Keratinocyte (primary cell): Measurements from ENCODE around the gene MBTPS1. TPM values are rescaled to one million over a fixed set of nuclear protein-coding genes. Genes with fewer than 3 reads are reported as not detected.

Experiments
- DNase-seq: peaks from one replicate; pipeline ENCODE4 v3.0.0-alpha.2; 2011; ENCODE audit warnings: low read depth, missing footprints, low spot score
- FAIRE-seq: peaks from 2 replicates; lab custom pipeline; 2011; peaks lifted over from hg19 to GRCh38; lab: Jason Lieb, UNC
- H2AFZ ChIP-seq: 2 replicates; pipeline ENCODE4 v1.6.0; 2012; ENCODE audit warnings: low read length, control low read depth, inconsistent platforms; ENCODE audit not compliant: control insufficient read depth
- H3K27ac ChIP-seq: 2 replicates; pipeline ENCODE4 v1.5.1; 2011; ENCODE audit warnings: low read length; ENCODE audit not compliant: control insufficient read depth, insufficient read depth
- H3K27me3 ChIP-seq: 3 replicates; pipeline ENCODE4 v1.6.0; 2011; ENCODE audit warnings: low read length; ENCODE audit not compliant: control insufficient read depth, insufficient read depth; ENCODE audit errors: extremely low read depth
- H3K36me3 ChIP-seq, 2 experiments: 2 replicates in 1 of 2; 3 replicates in 1 of 2; pipeline ENCODE4 v1.5.1; 2011; ENCODE audit warnings: low read length in 2 of 2, mild to moderate bottlenecking in 1 of 2; ENCODE audit not compliant: control insufficient read depth in 2 of 2, insufficient read depth in 2 of 2; ENCODE audit errors: extremely low read depth in 1 of 2
- H3K4me1 ChIP-seq: 3 replicates; pipeline ENCODE4 v1.5.1; 2011; ENCODE audit warnings: low read length; ENCODE audit not compliant: control insufficient read depth, insufficient read depth; ENCODE audit errors: extremely low read depth
- H3K4me2 ChIP-seq: 3 replicates; pipeline ENCODE4 v1.6.0; 2011; ENCODE audit warnings: low read depth, low read length; ENCODE audit not compliant: control insufficient read depth, insufficient read depth; ENCODE audit errors: extremely low read depth
- H3K4me3 ChIP-seq, 3 experiments: fragments of 200-600 bp in 1 of 3; sonication (generic) in 1 of 3; 2 replicates in 2 of 3; 3 replicates in 1 of 3; pipeline ENCODE4 v1.5.1; 2011 to 2016; ENCODE audit warnings: low read length in 3 of 3, mild to moderate bottlenecking in 3 of 3, control low read depth in 2 of 3, inconsistent platforms in 1 of 3, low read depth in 1 of 3, mixed read lengths in 1 of 3, mixed run types in 1 of 3, moderate library complexity in 1 of 3; ENCODE audit not compliant: control insufficient read depth in 2 of 3, insufficient read depth in 2 of 3; ENCODE audit errors: extremely low read depth in 1 of 3
- H3K79me2 ChIP-seq: 2 replicates; pipeline ENCODE4 v1.6.0; 2012; ENCODE audit warnings: low read length; ENCODE audit not compliant: control insufficient read depth, insufficient read depth
- H3K9ac ChIP-seq: 3 replicates; pipeline ENCODE4 v1.6.0; 2011; ENCODE audit warnings: low read length; ENCODE audit not compliant: control insufficient read depth, insufficient read depth; ENCODE audit errors: extremely low read depth
- H3K9me1 ChIP-seq: 3 replicates; pipeline ENCODE4 v1.6.0; 2011; ENCODE audit warnings: low read length; ENCODE audit not compliant: control insufficient read depth, insufficient read depth; ENCODE audit errors: extremely low read depth
- H3K9me3 ChIP-seq: 2 replicates; pipeline ENCODE4 v1.5.1; 2012; ENCODE audit warnings: low read depth, low read length; ENCODE audit not compliant: control insufficient read depth
- H4K20me1 ChIP-seq: 3 replicates; pipeline ENCODE4 v1.6.0; 2011; ENCODE audit warnings: low read length; ENCODE audit not compliant: control insufficient read depth, insufficient read depth; ENCODE audit errors: extremely low read depth
- EZH2 ChIP-seq: IDR thresholded peaks from one replicate; pipeline ENCODE4 v1.6.1; 2012; ENCODE audit warnings: inconsistent platforms, mild to moderate bottlenecking, low read length, moderate library complexity
- dilution Hi-C: fragments of 300-500 bp; cut with MboI; formaldehyde crosslinking; loops from one replicate; pipeline ENCODE4 v1.7.0; 2020; ENCODE audit warnings: low sequenced_read_pairs; ENCODE audit not compliant: extremely low pct_ligation_motif_present
- polyA plus RNA-seq, 5 experiments: library from polyadenylated mRNA; depleted of rRNA in 3 of 5; stranded (reverse) in 3 of 5; stranded (forward) in 1 of 5; unstranded in 1 of 5; fragments of >200 nt; gene quantifications; 1 replicate in 1 of 5; 2 replicates in 3 of 5; 3 replicates in 1 of 5; pipeline versions ENCODE4 v1.2.1 to v1.2.3, GENCODE V29; 2011 to 2012; ENCODE audit warnings: missing spikeins in 2 of 5, low read depth in 1 of 5, low replicate concordance in 1 of 5
- TF ChIP-seq, protein P1 (sequence below), 3 experiments: IDR thresholded peaks in 1 of 3; conservative IDR thresholded peaks in 1 of 3; optimal IDR thresholded peaks in 1 of 3; 2 replicates in 2 of 3; 3 replicates in 1 of 3; pipeline versions ENCODE3 to v1.5.1; 2011; ENCODE audit warnings: low read length in 3 of 3, mild to moderate bottlenecking in 3 of 3, moderate library complexity in 2 of 3, control low read depth in 1 of 3, inconsistent platforms in 1 of 3; ENCODE audit not compliant: insufficient read depth in 2 of 3; ENCODE audit errors: extremely low read depth in 1 of 3

MBTPS1 gene
- polyA plus RNA-seq, 1 donor (not counting 4 experiments of a cell fraction or from before 2014, with no cell fraction given), result 56.0 TPM

GRCh38 chr16:84026606-84027005 is 90.1 kb downstream of the MBTPS1 start:
- dilution Hi-C loops, result no loop called here
- Histone ChIP-seq H3K27me3 (peaks cover 7% of the 10 kb centered on the region), H3K79me2 (no peaks in the 10 kb centered on the region), H4K20me1 (no peaks in the 10 kb centered on the region), H3K9ac (no peak overlapping the region), H2AFZ (no peak overlapping the region), H3K9me1 (no peaks in the 10 kb centered on the region), H3K4me2 (no peak overlapping the region), H3K36me3 (no peaks in the 10 kb centered on the region), H3K4me3 (no peak overlapping the region), H3K27ac (no peak overlapping the region), H3K9me3 (no peaks in the 10 kb centered on the region), H3K4me1 (peaks cover 9% of the 10 kb centered on the region)
- TF ChIP-seq, protein P1, sequence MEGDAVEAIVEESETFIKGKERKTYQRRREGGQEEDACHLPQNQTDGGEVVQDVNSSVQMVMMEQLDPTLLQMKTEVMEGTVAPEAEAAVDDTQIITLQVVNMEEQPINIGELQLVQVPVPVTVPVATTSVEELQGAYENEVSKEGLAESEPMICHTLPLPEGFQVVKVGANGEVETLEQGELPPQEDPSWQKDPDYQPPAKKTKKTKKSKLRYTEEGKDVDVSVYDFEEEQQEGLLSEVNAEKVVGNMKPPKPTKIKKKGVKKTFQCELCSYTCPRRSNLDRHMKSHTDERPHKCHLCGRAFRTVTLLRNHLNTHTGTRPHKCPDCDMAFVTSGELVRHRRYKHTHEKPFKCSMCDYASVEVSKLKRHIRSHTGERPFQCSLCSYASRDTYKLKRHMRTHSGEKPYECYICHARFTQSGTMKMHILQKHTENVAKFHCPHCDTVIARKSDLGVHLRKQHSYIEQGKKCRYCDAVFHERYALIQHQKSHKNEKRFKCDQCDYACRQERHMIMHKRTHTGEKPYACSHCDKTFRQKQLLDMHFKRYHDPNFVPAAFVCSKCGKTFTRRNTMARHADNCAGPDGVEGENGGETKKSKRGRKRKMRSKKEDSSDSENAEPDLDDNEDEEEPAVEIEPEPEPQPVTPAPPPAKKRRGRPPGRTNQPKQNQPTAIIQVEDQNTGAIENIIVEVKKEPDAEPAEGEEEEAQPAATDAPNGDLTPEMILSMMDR (optimal IDR thresholded peaks at IDR 0.05 in 1 of 3, IDR thresholded peaks at IDR 0.05 in 1 of 3, conservative IDR thresholded peaks at IDR 0.05 in 1 of 3; ENCODE audit: extremely low read depth in 1 of 3, insufficient read depth in 2 of 3, low read length in 3 of 3), result no peak
- TF ChIP-seq EZH2, result no peak
- FAIRE-seq, result no peak
- no peak for DNase-seq

DNA sequence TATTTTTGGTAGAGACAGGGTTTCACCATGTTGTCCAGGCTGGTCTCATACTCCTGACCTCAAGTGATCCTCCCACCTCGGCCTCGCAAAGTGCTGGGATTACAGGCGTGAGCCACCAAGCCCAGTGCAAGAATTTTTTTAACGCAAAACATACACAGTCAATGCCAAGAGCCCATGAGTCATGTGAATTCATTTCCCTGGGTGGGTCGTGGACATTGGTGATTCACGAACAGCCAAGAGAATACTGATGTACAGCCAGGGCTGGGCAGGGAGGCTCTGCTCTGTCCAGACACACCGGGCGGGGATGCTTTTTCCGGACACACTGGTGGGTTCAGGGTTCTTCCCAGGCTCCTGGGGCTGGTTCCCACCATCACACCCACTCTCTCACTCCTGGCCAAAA is 91.9 kb downstream of the MBTPS1 start:
- H3K4me2 ChIP-seq, result peak overlapping the region; percentile 19
- dilution Hi-C loops, result no loop called here
- H3K36me3 ChIP-seq, result no peaks in the 10 kb centered on the region
- H3K9me3 ChIP-seq, result peaks cover 2% of the 10 kb centered on the region
- H3K27ac ChIP-seq, result no peak overlapping the region
- H3K4me1 ChIP-seq, result peaks cover 9% of the 10 kb centered on the region
- H2AFZ ChIP-seq, result no peak overlapping the region
- peaks cover 4% of the 10 kb centered on the region for H3K27me3 ChIP-seq
- H3K9ac ChIP-seq, result no peak overlapping the region
- H3K9me1 ChIP-seq, result no peaks in the 10 kb centered on the region
- H3K79me2 ChIP-seq, result no peaks in the 10 kb centered on the region
- H3K4me3 ChIP-seq, result no peak overlapping the region
- TF ChIP-seq, protein P1 (optimal IDR thresholded peaks at IDR 0.05 in 1 of 3, IDR thresholded peaks at IDR 0.05 in 1 of 3, conservative IDR thresholded peaks at IDR 0.05 in 1 of 3; ENCODE audit: extremely low read depth in 1 of 3, insufficient read depth in 2 of 3, low read length in 3 of 3), result no peak
- no peak for TF ChIP-seq EZH2
- DNase-seq (no peak), FAIRE-seq (peak; percentile 65)
- no peaks in the 10 kb centered on the region for H4K20me1 ChIP-seq
